HepG2 (cell line): ENCODE results near the gene ARL16. TPM values are rescaled to one million over a fixed set of nuclear protein-coding genes. Genes with fewer than 3 reads are reported as not detected.

Source experiments
- AKNA ChIP-seq: sonication (generic); formaldehyde crosslinking; IDR thresholded peaks from 2 replicates; pipeline ENCODE4 v1.4.0; 2020; ENCODE audit warnings: missing genetic modification reagents, borderline replicate concordance
- ELK4 ChIP-seq: sonication (generic); formaldehyde crosslinking; IDR thresholded peaks from 2 replicates; pipeline ENCODE4 v1.9.0; 2021; ENCODE audit warnings: missing genetic modification reagents, borderline replicate concordance
- GRHL1 ChIP-seq: sonication (generic); formaldehyde crosslinking; conservative IDR thresholded peaks from 2 replicates; pipeline ENCODE4 v1.8.0; 2022; ENCODE audit warnings: missing genetic modification reagents
- MED13 ChIP-seq: sonication (generic); formaldehyde crosslinking; IDR thresholded peaks from 2 replicates; pipeline ENCODE4 v1.5.0; 2020; ENCODE audit warnings: missing genetic modification reagents
- NCOA2 ChIP-seq: sonication (generic); formaldehyde crosslinking; IDR thresholded peaks from 2 replicates; pipeline ENCODE4 v1.8.0; 2022; ENCODE audit warnings: inconsistent platforms
- NONO ChIP-seq, 2 experiments: fragments of 450-650 bp in 1 of 2; sonication (generic) in 1 of 2; formaldehyde crosslinking in 1 of 2; IDR thresholded peaks in 1 of 2; conservative IDR thresholded peaks in 1 of 2; 2 replicates each; pipeline versions ENCODE4 v1.6.1 to v1.8.0; 2017 to 2022; ENCODE audit warnings: mild to moderate bottlenecking in 1 of 2, missing genetic modification reagents in 1 of 2, moderate library complexity in 1 of 2
- NRL ChIP-seq: sonication (generic); formaldehyde crosslinking; IDR thresholded peaks from 2 replicates; pipeline ENCODE4 v1.5.0; 2020; ENCODE audit warnings: missing genetic modification reagents, mild to moderate bottlenecking, moderate library complexity, borderline replicate concordance
- PPARG ChIP-seq: conservative IDR thresholded peaks from 2 replicates; pipeline ENCODE4 v1.6.1; 2016; ENCODE audit warnings: missing biosample characterization, missing genetic modification reagents
- RFX1 ChIP-seq: fragments of 450-650 bp; IDR thresholded peaks from 2 replicates; pipeline ENCODE4 v1.6.1; 2017
- RFX3 ChIP-seq: IDR thresholded peaks from 2 replicates; pipeline ENCODE4 v1.6.1; 2016; ENCODE audit warnings: missing biosample characterization, missing genetic modification reagents
- UBTF ChIP-seq: sonication (generic); formaldehyde crosslinking; IDR thresholded peaks from 2 replicates; pipeline ENCODE4 v1.4.0; 2020; ENCODE audit warnings: mild to moderate bottlenecking, missing genetic modification reagents
- ZIK1 ChIP-seq: sonication (generic); formaldehyde crosslinking; IDR thresholded peaks from 2 replicates; pipeline ENCODE4 v1.5.0; 2020; ENCODE audit warnings: mild to moderate bottlenecking, low read depth, missing genetic modification reagents, borderline replicate concordance
- ZNF275 ChIP-seq: sonication (generic); formaldehyde crosslinking; IDR thresholded peaks from 2 replicates; pipeline ENCODE4 v1.8.0; 2022; ENCODE audit warnings: missing genetic modification reagents, mild to moderate bottlenecking, inconsistent platforms, borderline replicate concordance
- ZNF549 ChIP-seq: sonication (generic); formaldehyde crosslinking; IDR thresholded peaks from 2 replicates; pipeline ENCODE4 v1.5.0; 2020; ENCODE audit warnings: missing genetic modification reagents
- ZNF75D ChIP-seq: sonication (generic); formaldehyde crosslinking; IDR thresholded peaks from 2 replicates; pipeline ENCODE4 v1.8.1; 2023; ENCODE audit warnings: missing genetic modification reagents, mild to moderate bottlenecking, borderline replicate concordance
- ZNF891 ChIP-seq: sonication (generic); formaldehyde crosslinking; IDR thresholded peaks from 2 replicates; pipeline ENCODE4 v1.5.0; 2020; ENCODE audit warnings: mild to moderate bottlenecking, missing genetic modification reagents
- polyA plus RNA-seq, 8 experiments: library from polyadenylated mRNA; depleted of rRNA in 3 of 8; stranded (reverse) in 7 of 8; unstranded in 1 of 8; fragments of >200 nt; fragmentation: Illumina TruSeq in 4 of 8; extraction: Trizol in 4 of 8; gene quantifications; 2 replicates each; pipeline versions ENCODE4 v1.2.1 to v1.2.3, GENCODE V29; 2011 to 2016; ENCODE audit warnings: low read depth in 4 of 8, missing spikeins in 1 of 8, mixed read lengths in 1 of 8; ENCODE audit not compliant: insufficient read depth in 1 of 8
- total RNA-seq, 5 experiments: library from RNA; depleted of rRNA; stranded (reverse); fragments of >200 nt; fragmentation: Illumina TruSeq; extraction: Trizol; gene quantifications; 2 replicates each; pipeline ENCODE4 v1.2.3, GENCODE V29; 2016; ENCODE audit warnings: low read depth in 1 of 5

Gene ARL16
- total and polyA plus RNA-seq, 2 of the 13 experiments (the other 11 are each of a cell fraction or from before 2014, with no cell fraction given), result 20.8 to 30.8 TPM

GRCh38 chr17:81702934-81703746 is 19.5 kb upstream of the ARL16 start, which contains the start of gene MRPL12 (continued):
- 0 out of 2 replicates have a peak, but pooled peaks have one; percentile 20 for TF ChIP-seq AKNA (CRISPR knock-in tag)
- TF ChIP-seq ZNF275 (CRISPR knock-in tag), result 0 out of 2 replicates have a peak, but pooled peaks have one; percentile 93
- 0 out of 2 replicates have a peak, but pooled peaks have one; percentile 11 for TF ChIP-seq RFX3
- peak; percentile 97 for TF ChIP-seq UBTF (CRISPR knock-in tag)
- no peak for TF ChIP-seq RFX1
- TF ChIP-seq NCOA2 (CRISPR knock-in tag), result peak; percentile 79; the same call in 1 of the 2 replicates
- TF ChIP-seq ZNF75D (CRISPR knock-in tag), result no peak
- TF ChIP-seq ZNF549 (CRISPR knock-in tag), result no peak
- TF ChIP-seq ZNF891 (CRISPR knock-in tag), result peak; percentile 74
- TF ChIP-seq MED13 (CRISPR knock-in tag), result 0 out of 2 replicates have a peak, but pooled peaks have one; percentile 58
- TF ChIP-seq NONO (IDR thresholded peaks at IDR 0.05), result no peak
- TF ChIP-seq NONO (CRISPR knock-in tag; conservative IDR thresholded peaks at IDR 0.05), result peak; percentile 99
- peak; percentile 96 for TF ChIP-seq ZIK1 (CRISPR knock-in tag)
- TF ChIP-seq ELK4 (CRISPR knock-in tag), result peak; percentile 33; the same call in 1 of the 2 replicates
- TF ChIP-seq NRL (CRISPR knock-in tag), result peak; percentile 48; the same call in 1 of the 2 replicates
- no peak for TF ChIP-seq GRHL1 (CRISPR knock-in tag)
- TF ChIP-seq PPARG (CRISPR knock-in tag), result peak; percentile 79
